Loucy (cell line): ENCODE data around the gene APC2.

Source experiments
- H2AFZ ChIP-seq: fragments of 200-600 bp; sonication (generic); 2 replicates; pipeline ENCODE4 v1.6.0; 2016; ENCODE audit warnings: antibody characterized with exemption, mild to moderate bottlenecking, low read length, moderate library complexity
- H3F3A ChIP-seq: fragments of 200-600 bp; 2 replicates; pipeline ENCODE4 v1.6.0; 2016; ENCODE audit warnings: antibody characterized with exemption, low read depth, mild to moderate bottlenecking
- H3K27me3 ChIP-seq: fragments of 200-600 bp; sonication (generic); 2 replicates; pipeline ENCODE4 v1.6.1; 2014; ENCODE audit warnings: low read length, mild to moderate bottlenecking; ENCODE audit not compliant: insufficient read depth, poor library complexity, severe bottlenecking
- H3K36me3 ChIP-seq: fragments of 200-600 bp; sonication (generic); 2 replicates; pipeline ENCODE4 v1.6.1; 2016; ENCODE audit warnings: low read length; ENCODE audit not compliant: insufficient read depth
- H3K4me1 ChIP-seq: fragments of 200-600 bp; sonication (generic); 2 replicates; pipeline ENCODE4 v1.5.1; 2014; ENCODE audit warnings: low read length, mild to moderate bottlenecking; ENCODE audit not compliant: insufficient read depth, poor library complexity, severe bottlenecking
- H3K4me2 ChIP-seq: fragments of 200-600 bp; sonication (generic); 2 replicates; pipeline ENCODE4 v1.6.0; 2014; ENCODE audit warnings: antibody characterized with exemption, low read length, low read depth, mild to moderate bottlenecking; ENCODE audit not compliant: poor library complexity, severe bottlenecking
- H3K4me3 ChIP-seq: fragments of 200-600 bp; sonication (generic); 2 replicates; pipeline ENCODE4 v1.5.1; 2014; ENCODE audit warnings: low read length, mild to moderate bottlenecking, mixed read lengths; ENCODE audit not compliant: poor library complexity, severe bottlenecking
- H3K79me2 ChIP-seq: fragments of 200-600 bp; sonication (generic); 2 replicates; pipeline ENCODE4 v1.6.1; 2014; ENCODE audit warnings: low read length; ENCODE audit not compliant: insufficient read depth
- H3K9ac ChIP-seq: fragments of 200-600 bp; sonication (generic); 2 replicates; pipeline ENCODE4 v1.6.0; 2014; ENCODE audit warnings: mild to moderate bottlenecking, low read depth, low read length, moderate library complexity; ENCODE audit not compliant: poor library complexity, severe bottlenecking
- H3K9me2 ChIP-seq: fragments of 200-600 bp; sonication (generic); replicated peaks from 2 replicates; pipeline ENCODE4 v1.6.1; 2016; ENCODE audit warnings: low read depth, low read length, mixed read lengths
- H3K9me3 ChIP-seq: fragments of 200-600 bp; sonication (generic); 2 replicates; pipeline ENCODE4 v1.6.1; 2014; ENCODE audit warnings: mild to moderate bottlenecking, antibody characterized with exemption, low read length, low read depth; ENCODE audit not compliant: insufficient read depth
- H4K20me1 ChIP-seq: fragments of 200-600 bp; sonication (generic); 2 replicates; pipeline ENCODE4 v1.6.0; 2014; ENCODE audit warnings: antibody characterized with exemption, low read length, mild to moderate bottlenecking; ENCODE audit not compliant: insufficient read depth, poor library complexity, severe bottlenecking
- CTCF ChIP-seq: fragments of 200-600 bp; sonication (generic); conservative IDR thresholded peaks from 2 replicates; pipeline ENCODE4 v1.5.1; 2014; ENCODE audit warnings: mild to moderate bottlenecking, antibody characterized with exemption, low read length
- EZH2phosphoT487 ChIP-seq: fragments of 200-600 bp; IDR thresholded peaks from 2 replicates; pipeline ENCODE4 v1.6.1; 2018; ENCODE audit warnings: antibody characterized with exemption, mild to moderate bottlenecking, moderate library complexity, borderline replicate concordance

Gene APC2

GRCh38 chr19:1510807-1511206 lies 60.9 kb downstream of the APC2 start:
- Histone ChIP-seq H3K79me2 (no peaks in the 10 kb centered on the region), H3K9me3 (no peaks in the 10 kb centered on the region), H3F3A (0 out of 2 replicates have a peak, but pooled peaks cover 4% of the 10 kb centered on the region), H3K4me1 (peaks cover 4% of the 10 kb centered on the region), H3K4me3 (no peak overlapping the region), H3K36me3 (no peaks in the 10 kb centered on the region), H3K9ac (no peak overlapping the region), H3K27me3 (no peaks in the 10 kb centered on the region), H3K9me2 (no peaks in the 10 kb centered on the region), H4K20me1 (no peaks in the 10 kb centered on the region), H2AFZ (no peak overlapping the region), H3K4me2 (no peak overlapping the region)
- no peak for TF ChIP-seq CTCF
- TF ChIP-seq EZH2phosphoT487: no peak

GRCh38 chr19:1511318-1512317 lies 61.7 kb downstream of the APC2 start:
- 0 out of 2 replicates have a peak, but pooled peaks cover 4% of the 10 kb centered on the region for H3F3A ChIP-seq
- H3K4me1 ChIP-seq: peaks cover 4% of the 10 kb centered on the region
- H3K36me3 ChIP-seq: no peaks in the 10 kb centered on the region
- H3K9me2 ChIP-seq: no peaks in the 10 kb centered on the region
- H3K9ac ChIP-seq: no peak overlapping the region
- H2AFZ ChIP-seq: no peak overlapping the region
- no peaks in the 10 kb centered on the region for H3K79me2 ChIP-seq
- TF ChIP-seq CTCF (no peak), EZH2phosphoT487 (no peak)
- no peaks in the 10 kb centered on the region for H3K9me3 ChIP-seq
- H3K27me3 ChIP-seq: no peaks in the 10 kb centered on the region
- H3K4me3 ChIP-seq: no peak overlapping the region
- H3K4me2 ChIP-seq: no peak overlapping the region
- H4K20me1 ChIP-seq: no peaks in the 10 kb centered on the region

- TF ChIP-seq EZH2phosphoT487: no peak
- TF ChIP-seq CTCF: no peak
- H2AFZ ChIP-seq: no peak within 1 kb of the TSS
Measured at GRCh38 chr19:1512671-1513498, 63.0 kb downstream of the APC2 start, which contains the start of gene ADAMTSL5. TSS of gene ADAMTSL5 (minus strand) at chr19:1513019. CDS start at chr19:1510943, 2,076 bp downstream.

More at GRCh38 chr19:1512671-1513498, 63.0 kb downstream of the APC2 start, which contains the start of gene ADAMTSL5:
- H3K79me2 ChIP-seq: no peaks in the 10 kb centered on the region
- H3K9me2 ChIP-seq: no peaks in the 10 kb centered on the region
- peaks cover 4% of the 10 kb centered on the region for H3K4me1 ChIP-seq
- H3K9me3 ChIP-seq: no peaks in the 10 kb centered on the region
- H3F3A ChIP-seq: 0 out of 2 replicates have a peak, but pooled peaks cover 4% of the 10 kb centered on the region
- H3K27me3 ChIP-seq: no peaks in the 10 kb centered on the region
- H3K9ac ChIP-seq: no peak within 1 kb of the TSS
- H3K4me2 ChIP-seq: no peak within 1 kb of the TSS
- no peaks in the 10 kb centered on the region for H4K20me1 ChIP-seq
- no peaks in the 10 kb centered on the region for H3K36me3 ChIP-seq
- no peak within 1 kb of the TSS for H3K4me3 ChIP-seq
